Measurements from ENCODE around the gene LHX2.
"Not testable (repeated sequence)": the region's sequence is repeated elsewhere in the genome, so short reads cannot be mapped to it uniquely, and the experiment has no call there.

Gene LHX2

DNA sequence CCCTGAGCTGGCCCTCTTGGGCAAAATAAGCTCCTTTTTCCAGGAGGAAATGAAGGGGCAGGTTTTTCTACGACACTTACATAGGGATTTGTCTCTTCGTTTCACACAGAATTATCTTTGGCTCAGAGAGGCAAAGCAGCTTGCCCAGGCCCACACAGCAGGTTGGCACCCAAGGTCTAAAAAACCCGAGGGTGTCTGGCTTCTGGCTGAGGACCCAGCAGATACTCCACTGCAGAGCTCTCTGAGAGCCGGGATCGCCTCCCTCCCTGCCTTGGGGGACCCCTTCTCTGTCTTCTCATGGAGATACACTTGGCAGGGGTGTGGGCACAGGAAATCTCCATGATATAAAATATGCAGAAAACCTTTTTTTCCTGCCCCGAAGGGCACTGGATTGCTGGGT is 29.0 kb upstream of the LHX2 start:
- peaks cover 58% of the 10 kb centered on the region for H3K27me3 ChIP-seq (ENCODE audit: insufficient read depth, low read length)
- H3K4me3 ChIP-seq (ENCODE audit: low read length) = no peak overlapping the region
- H3K9ac ChIP-seq (ENCODE audit: low read depth, low read length) = no peak overlapping the region
- H3K36me3 ChIP-seq (ENCODE audit: insufficient read depth, low read length) = no peaks in the 10 kb centered on the region
- H3K4me1 ChIP-seq (ENCODE audit: insufficient read depth, low read length) = no peaks in the 10 kb centered on the region
- 55% methylated on average over 6 of the region's 6 CpGs for WGBS
- H3K9me3 ChIP-seq (ENCODE audit: insufficient read depth, low read depth, low read length) = no peaks in the 10 kb centered on the region
- H3K27ac ChIP-seq (ENCODE audit: low read depth, low read length) = no peak overlapping the region

DNA sequence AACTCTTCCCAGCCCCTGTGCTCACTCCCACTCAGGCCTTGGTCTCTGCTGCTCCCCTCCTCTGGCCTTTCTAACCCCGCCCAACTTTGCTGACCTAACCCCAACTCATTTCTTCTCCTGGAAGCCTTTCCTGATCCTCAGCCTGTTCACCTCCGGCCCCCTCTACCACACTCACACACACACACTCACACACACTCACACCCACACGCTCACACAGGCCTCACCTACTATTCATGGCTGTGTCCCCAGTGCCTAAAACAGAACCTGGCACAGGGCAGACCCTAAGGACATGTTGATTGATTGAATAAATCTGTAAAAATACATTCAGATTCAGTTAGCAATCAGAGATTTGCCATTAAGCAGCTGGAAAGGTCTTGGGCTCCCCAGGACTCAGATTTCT is 28.5 kb upstream of the LHX2 start:
- H3K27me3 ChIP-seq (ENCODE audit: insufficient read depth, low read length) = peaks cover 63% of the 10 kb centered on the region
- no peak overlapping the region for H3K9ac ChIP-seq (ENCODE audit: low read depth, low read length)
- H3K27ac ChIP-seq (ENCODE audit: low read depth, low read length) = no peak overlapping the region
- WGBS = 79% methylated on average over 3 of the region's 3 CpGs
- no peaks in the 10 kb centered on the region for H3K36me3 ChIP-seq (ENCODE audit: insufficient read depth, low read length)
- no peak overlapping the region for H3K4me3 ChIP-seq (ENCODE audit: low read length)
- no peaks in the 10 kb centered on the region for H3K9me3 ChIP-seq (ENCODE audit: insufficient read depth, low read depth, low read length)
- H3K4me1 ChIP-seq (ENCODE audit: insufficient read depth, low read length) = no peaks in the 10 kb centered on the region

- peaks cover 62% of the 10 kb centered on the region for H3K27me3 ChIP-seq (ENCODE audit: insufficient read depth, low read length)
- no peaks in the 10 kb centered on the region for H3K36me3 ChIP-seq (ENCODE audit: insufficient read depth, low read length)
- no peaks in the 10 kb centered on the region for H3K9me3 ChIP-seq (ENCODE audit: insufficient read depth, low read depth, low read length)
- H3K4me1 ChIP-seq (ENCODE audit: insufficient read depth, low read length) = no peaks in the 10 kb centered on the region
- H3K9ac ChIP-seq (ENCODE audit: low read depth, low read length) = no peak overlapping the region
- H3K27ac ChIP-seq (ENCODE audit: low read depth, low read length) = no peak overlapping the region
- no peak overlapping the region for H3K4me3 ChIP-seq (ENCODE audit: low read length)
- 91% methylated on average over 3 of the region's 3 CpGs for WGBS
Measured at GRCh38 chr9:123984802-123985201, 26.8 kb upstream of the LHX2 start.

DNA sequence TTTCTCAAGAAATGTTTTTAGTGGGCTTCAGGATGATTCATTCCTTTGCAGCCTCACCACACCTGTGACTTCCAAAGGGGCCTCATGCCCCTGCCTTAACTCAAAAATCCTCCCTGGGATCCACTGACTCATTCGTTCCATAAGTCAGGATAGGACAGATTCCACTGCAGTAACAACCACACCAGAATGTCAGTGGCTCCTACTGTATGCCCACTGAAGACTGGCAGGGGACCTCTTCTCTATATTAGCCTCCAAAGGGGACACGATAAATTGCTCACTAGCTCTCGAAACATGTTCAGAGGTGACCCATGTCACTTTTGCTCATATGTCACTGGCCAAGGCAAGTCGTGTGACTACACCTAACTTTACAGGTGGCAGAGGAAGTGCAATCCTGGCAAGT is 25.7 kb upstream of the LHX2 start:
- WGBS = 86% methylated on average over 4 of the region's 4 CpGs
- Histone ChIP-seq H3K4me1 (ENCODE audit: insufficient read depth, low read length) (no peaks in the 10 kb centered on the region), H3K36me3 (ENCODE audit: insufficient read depth, low read length) (no peaks in the 10 kb centered on the region), H3K27me3 (ENCODE audit: insufficient read depth, low read length) (peaks cover 59% of the 10 kb centered on the region), H3K27ac (ENCODE audit: low read depth, low read length) (no peak overlapping the region), H3K9me3 (ENCODE audit: insufficient read depth, low read depth, low read length) (no peaks in the 10 kb centered on the region), H3K4me3 (ENCODE audit: low read length) (no peak overlapping the region), H3K9ac (ENCODE audit: low read depth, low read length) (no peak overlapping the region)

DNA sequence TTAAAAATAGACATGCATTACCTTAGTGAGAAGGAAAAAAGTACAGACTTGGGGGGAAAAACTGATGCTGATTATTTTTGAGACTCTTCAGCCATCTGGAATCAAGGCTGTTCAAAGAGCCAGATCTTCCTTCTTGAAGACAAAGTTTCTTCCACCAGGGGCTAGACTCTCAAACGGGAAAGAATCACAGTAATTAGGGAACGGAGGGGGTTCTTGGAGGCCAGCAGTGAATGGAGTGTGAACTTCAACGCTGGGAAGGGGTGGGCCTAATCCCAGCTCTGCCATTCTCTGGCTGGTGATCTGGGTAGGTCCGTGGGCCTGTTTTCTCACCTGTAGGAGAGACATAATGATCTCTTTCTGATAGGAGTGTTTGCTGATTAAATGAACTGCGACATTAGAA is 21.1 kb upstream of the LHX2 start:
- Histone ChIP-seq H3K4me1 (ENCODE audit: insufficient read depth, low read length) (no peaks in the 10 kb centered on the region), H3K9ac (ENCODE audit: low read depth, low read length) (no peak overlapping the region), H3K27ac (ENCODE audit: low read depth, low read length) (no peak overlapping the region), H3K36me3 (ENCODE audit: insufficient read depth, low read length) (no peaks in the 10 kb centered on the region), H3K4me3 (ENCODE audit: low read length) (no peak overlapping the region), H3K9me3 (ENCODE audit: insufficient read depth, low read depth, low read length) (no peaks in the 10 kb centered on the region), H3K27me3 (ENCODE audit: insufficient read depth, low read length) (peaks cover 53% of the 10 kb centered on the region)
- whole genome bisulfite sequencing = 38% methylated on average over 5 of the region's 5 CpGs

DNA sequence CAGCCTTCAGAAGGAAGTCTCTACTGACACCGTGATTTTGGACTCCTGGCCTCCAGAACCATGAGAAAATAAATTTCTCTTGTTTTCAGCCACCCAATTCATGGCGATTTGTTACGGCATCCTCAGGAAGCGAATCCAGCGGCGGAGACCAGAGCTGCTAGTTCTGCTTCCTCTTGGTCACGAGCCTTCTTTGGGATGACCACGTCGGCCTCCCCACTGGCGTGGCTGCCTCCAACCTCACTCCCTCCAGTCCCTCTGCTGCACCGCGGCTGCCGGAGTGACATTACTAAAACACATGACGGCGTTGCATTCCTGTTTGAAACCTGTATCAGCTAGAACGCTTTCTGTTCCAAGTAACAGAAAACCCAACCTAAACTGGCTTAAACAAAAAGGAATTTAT is 18.9 kb upstream of the LHX2 start:
- H3K36me3 ChIP-seq (ENCODE audit: insufficient read depth, low read length); H3K4me1 ChIP-seq (ENCODE audit: insufficient read depth, low read length); H3K9me3 ChIP-seq (ENCODE audit: insufficient read depth, low read depth, low read length); H3K4me3 ChIP-seq (ENCODE audit: low read length); H3K9ac ChIP-seq (ENCODE audit: low read depth, low read length); H3K27ac ChIP-seq (ENCODE audit: low read depth, low read length): not testable (repeated sequence)
- 87% methylated on average over 7 of the region's 16 CpGs for WGBS
- peaks cover 63% of the 10 kb centered on the region for H3K27me3 ChIP-seq (ENCODE audit: insufficient read depth, low read length)

GRCh38 chr9:123996731-123997421 is 14.7 kb upstream of the LHX2 start:
- H3K4me1 ChIP-seq (ENCODE audit: insufficient read depth, low read length) = peaks cover 13% of the 10 kb centered on the region; the same call in 1 of the 2 replicates
- 7% methylated on average over 23 of the region's 23 CpGs for WGBS
- H3K4me3 ChIP-seq (ENCODE audit: low read length) = no peak overlapping the region
- H3K9me3 ChIP-seq (ENCODE audit: insufficient read depth, low read depth, low read length) = no peaks in the 10 kb centered on the region
- no peak overlapping the region for H3K9ac ChIP-seq (ENCODE audit: low read depth, low read length)
- no peak overlapping the region for H3K27ac ChIP-seq (ENCODE audit: low read depth, low read length)
- H3K36me3 ChIP-seq (ENCODE audit: insufficient read depth, low read length) = no peaks in the 10 kb centered on the region
- H3K27me3 ChIP-seq (ENCODE audit: insufficient read depth, low read length) = peaks cover 81% of the 10 kb centered on the region

- no peak overlapping the region for H3K4me3 ChIP-seq (ENCODE audit: low read length)
- H3K36me3 ChIP-seq (ENCODE audit: insufficient read depth, low read length) = no peaks in the 10 kb centered on the region
- H3K27me3 ChIP-seq (ENCODE audit: insufficient read depth, low read length) = peaks cover 90% of the 10 kb centered on the region
- H3K4me1 ChIP-seq (ENCODE audit: insufficient read depth, low read length) = peaks cover 13% of the 10 kb centered on the region; the same call in 1 of the 2 replicates
- H3K9me3 ChIP-seq (ENCODE audit: insufficient read depth, low read depth, low read length) = no peaks in the 10 kb centered on the region
- 6% methylated on average over 14 of the region's 15 CpGs for WGBS
- no peak overlapping the region for H3K9ac ChIP-seq (ENCODE audit: low read depth, low read length)
- H3K27ac ChIP-seq (ENCODE audit: low read depth, low read length) = no peak overlapping the region
Measured at GRCh38 chr9:123997665-123998277, 13.8 kb upstream of the LHX2 start.

DNA sequence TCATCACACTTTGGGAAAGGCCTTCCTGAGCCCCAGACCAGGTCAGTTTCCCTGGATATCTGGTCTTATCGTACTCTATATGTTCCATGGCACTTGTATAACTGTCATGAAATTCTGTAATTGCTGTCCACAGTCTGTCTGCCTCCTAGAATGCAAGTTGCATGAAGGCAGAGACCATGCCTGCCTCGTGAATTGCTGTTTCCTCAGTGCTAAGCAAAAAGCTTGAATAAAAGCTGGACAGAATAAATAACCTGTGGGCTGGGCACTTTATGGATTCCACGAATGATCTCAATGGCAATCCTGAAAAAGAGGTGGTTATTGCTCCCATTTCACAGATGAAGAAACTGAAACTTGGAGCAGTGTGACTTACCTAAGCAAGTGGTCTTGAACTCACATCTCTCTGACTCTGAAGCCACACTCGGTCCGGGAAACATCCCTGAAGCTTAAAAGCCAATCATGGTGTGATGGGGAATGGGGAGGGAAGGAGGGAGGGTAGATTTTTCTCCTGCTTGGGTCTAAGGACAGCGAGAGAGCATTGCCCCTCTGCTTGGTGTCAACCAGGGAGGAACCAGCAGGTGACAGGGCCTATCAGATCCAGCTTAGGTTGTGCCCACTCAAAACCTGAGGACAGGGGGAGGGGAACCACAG is 13.2 kb upstream of the LHX2 start:
- Histone ChIP-seq H3K27ac (ENCODE audit: low read depth, low read length) (no peak overlapping the region), H3K4me3 (ENCODE audit: low read length) (peak overlapping the region; percentile 29), H3K27me3 (ENCODE audit: insufficient read depth, low read length) (peaks cover 96% of the 10 kb centered on the region), H3K4me1 (ENCODE audit: insufficient read depth, low read length) (peaks cover 13% of the 10 kb centered on the region; the same call in 1 of the 2 replicates), H3K36me3 (ENCODE audit: insufficient read depth, low read length) (no peaks in the 10 kb centered on the region), H3K9me3 (ENCODE audit: insufficient read depth, low read depth, low read length) (no peaks in the 10 kb centered on the region), H3K9ac (ENCODE audit: low read depth, low read length) (no peak overlapping the region)
- WGBS = 3% methylated on average over 6 of the region's 6 CpGs

- 1% methylated on average over 43 of the region's 43 CpGs for WGBS
- Histone ChIP-seq H3K4me3 (ENCODE audit: low read length) (peak overlapping the region; percentile 29), H3K27me3 (ENCODE audit: insufficient read depth, low read length) (peaks cover 96% of the 10 kb centered on the region)
Measured at GRCh38 chr9:123998970-123999621, 12.5 kb upstream of the LHX2 start.

GRCh38 chr9:123999661-124000060 is 11.9 kb upstream of the LHX2 start:
- H3K36me3 ChIP-seq (ENCODE audit: insufficient read depth, low read length) = no peaks in the 10 kb centered on the region
- no peak overlapping the region for H3K9ac ChIP-seq (ENCODE audit: low read depth, low read length)
- peaks cover 96% of the 10 kb centered on the region for H3K27me3 ChIP-seq (ENCODE audit: insufficient read depth, low read length)
- peaks cover 24% of the 10 kb centered on the region; the same call in 1 of the 2 replicates for H3K4me1 ChIP-seq (ENCODE audit: insufficient read depth, low read length)
- H3K9me3 ChIP-seq (ENCODE audit: insufficient read depth, low read depth, low read length) = no peaks in the 10 kb centered on the region
- H3K27ac ChIP-seq (ENCODE audit: low read depth, low read length) = no peak overlapping the region
- under 1% methylated on average over 64 of the region's 64 CpGs for WGBS
- no peak overlapping the region for H3K4me3 ChIP-seq (ENCODE audit: low read length)

More at GRCh38 chr9:123998970-123999621, 12.5 kb upstream of the LHX2 start:
- H3K9me3 ChIP-seq (ENCODE audit: insufficient read depth, low read depth, low read length) = no peaks in the 10 kb centered on the region
- no peak overlapping the region for H3K9ac ChIP-seq (ENCODE audit: low read depth, low read length)
- no peaks in the 10 kb centered on the region for H3K36me3 ChIP-seq (ENCODE audit: insufficient read depth, low read length)
- H3K27ac ChIP-seq (ENCODE audit: low read depth, low read length) = no peak overlapping the region
- peaks cover 18% of the 10 kb centered on the region; the same call in 1 of the 2 replicates for H3K4me1 ChIP-seq (ENCODE audit: insufficient read depth, low read length)

Data from HUES64 (cell line).